Upper lobe of left lung (tissue), 6 donors: ENCODE data around the gene PPP1R9A. TPM values are rescaled to one million over a fixed set of nuclear protein-coding genes. Genes with fewer than 3 reads are reported as not detected.

Experiments
- ATAC-seq, 2 donors: fragments of 200-7000 bp; cut with Tn5 transposase; one replicate each; pipeline ENCODE4 v1.9.1; 2022; ENCODE audit warnings: mild to moderate bottlenecking in 2 of 2, moderate library complexity in 2 of 2; ENCODE audit not compliant: low FRiP score in 2 of 2
- DNase-seq, 2 donors: peaks; one replicate each; pipeline ENCODE4 v3.0.0-alpha.2; 2019 to 2020
- H3K27ac ChIP-seq, 4 donors: fragments of 200-600 bp; sonication (generic); one replicate each; pipeline ENCODE4 v1.5.1; 2016 to 2019
- H3K27me3 ChIP-seq, 4 donors: fragments of 200-600 bp; sonication (generic); one replicate each; pipeline ENCODE4 v1.5.1; 2017 to 2019
- H3K36me3 ChIP-seq, 4 donors: fragments of 200-600 bp; sonication (generic); one replicate each; pipeline ENCODE4 v1.5.1; 2016 to 2019
- H3K4me1 ChIP-seq, 4 donors: fragments of 200-600 bp; sonication (generic); one replicate each; pipeline ENCODE4 v1.5.1; 2018 to 2019
- H3K4me3 ChIP-seq, 4 donors: fragments of 200-600 bp; sonication (generic); one replicate each; pipeline ENCODE4 v1.5.1; 2017 to 2019; ENCODE audit warnings: mild to moderate bottlenecking in 2 of 4, moderate library complexity in 1 of 4
- H3K9me3 ChIP-seq, 4 donors: fragments of 200-600 bp; sonication (generic); one replicate each; pipeline ENCODE4 v1.5.1; 2018 to 2019
- CTCF ChIP-seq, 6 experiments: fragments of 450-650 bp in 4 of 6; fragments of 200-600 bp in 2 of 6; sonication (generic) in 2 of 6; IDR thresholded peaks; one replicate each; pipeline ENCODE4 v1.5.1; 2016 to 2019; ENCODE audit warnings: antibody characterized with exemption in 6 of 6
- EP300 ChIP-seq, 4 donors: sonication (generic); formaldehyde crosslinking; IDR thresholded peaks; one replicate each; pipeline ENCODE4 v1.5.1; 2017; ENCODE audit warnings: antibody characterized with exemption in 4 of 4, control low read depth in 2 of 4
- POLR2A ChIP-seq, 4 donors: fragments of 450-650 bp; IDR thresholded peaks; one replicate each; pipeline ENCODE4 v1.5.1; 2016 to 2017; ENCODE audit warnings: antibody characterized with exemption in 4 of 4, mild to moderate bottlenecking in 2 of 4
- POLR2AphosphoS5 ChIP-seq, 2 donors: sonication (generic); formaldehyde crosslinking; IDR thresholded peaks; one replicate each; pipeline ENCODE4 v1.5.1; 2017; ENCODE audit warnings: antibody characterized with exemption in 2 of 2
- WGBS, 2 donors: methylation state at CpG; one replicate each; pipeline ENCODE4 v1.1.5; 2017 to 2018; 5-methylcytosine and 5-hydroxymethylcytosine counted together
- total RNA-seq, 6 donors: library from RNA; depleted of rRNA in 4 of 6; stranded (reverse); fragments of >200 nt in 4 of 6; gene quantifications; one replicate each; pipeline versions ENCODE4 v1.1.0 to v1.2.1, GENCODE V29; 2016 to 2021
- donor health status: DM: no; HTN: no; CAD: no; lungs with moderate emphysema.
- donor health status: DM: no; HTN: yes; CAD: no; lungs with severe emphysema.

Gene PPP1R9A
- total RNA-seq, 6 donors from 2014 or later = 16.9 to 41.9 (median 26.2) TPM

- Histone ChIP-seq H3K4me1 (peaks cover 0 to 25% (median 4%) of the 10 kb centered on the region in 4 donors), H3K4me3 (no peak overlapping the region), H3K27me3 (no peaks in the 10 kb centered on the region), H3K9me3 (no peaks in the 10 kb centered on the region), H3K27ac (peak overlapping the region in 1 of 4 donors; percentile 16), H3K36me3 (no peaks in the 10 kb centered on the region)
- DNase-seq (no peak), ATAC-seq (peak in 1 of 2 donors; percentile 34)
- 55 to 56% methylated on average over 4 of the region's 4 CpGs for WGBS, 2 donors
- TF ChIP-seq POLR2A (IDR thresholded peaks at IDR 0.05) = no peak
- TF ChIP-seq CTCF (IDR thresholded peaks at IDR 0.05) = no peak
- TF ChIP-seq EP300 (IDR thresholded peaks at IDR 0.05) = no peak
- no peak for TF ChIP-seq POLR2AphosphoS5 (IDR thresholded peaks at IDR 0.05)
Observed at GRCh38 chr7:94971051-94971867, 63.9 kb downstream of the PPP1R9A start.

GRCh38 chr7:94972296-94972695 is 64.9 kb downstream of the PPP1R9A start:
- H3K27ac ChIP-seq = no peak overlapping the region
- H3K4me3 ChIP-seq = no peak overlapping the region
- 24 to 50% methylated on average over 2 of the region's 2 CpGs for WGBS, 2 donors
- H3K9me3 ChIP-seq = no peaks in the 10 kb centered on the region
- ATAC-seq = no peak
- no peaks in the 10 kb centered on the region for H3K27me3 ChIP-seq
- DNase-seq = no peak
- H3K36me3 ChIP-seq = no peaks in the 10 kb centered on the region
- H3K4me1 ChIP-seq = peaks cover 0 to 25% (median 4%) of the 10 kb centered on the region in 4 donors
- TF ChIP-seq CTCF (IDR thresholded peaks at IDR 0.05) (no peak), EP300 (IDR thresholded peaks at IDR 0.05) (no peak), POLR2AphosphoS5 (IDR thresholded peaks at IDR 0.05) (no peak), POLR2A (IDR thresholded peaks at IDR 0.05) (no peak)

GRCh38 chr7:94973844-94974243 is 66.5 kb downstream of the PPP1R9A start:
- peaks cover 0 to 25% (median 4%) of the 10 kb centered on the region in 4 donors for H3K4me1 ChIP-seq
- no peak for ATAC-seq
- H3K4me3 ChIP-seq = no peak overlapping the region
- TF ChIP-seq EP300 (IDR thresholded peaks at IDR 0.05) (no peak), POLR2A (IDR thresholded peaks at IDR 0.05) (no peak), POLR2AphosphoS5 (IDR thresholded peaks at IDR 0.05) (no peak), CTCF (IDR thresholded peaks at IDR 0.05) (no peak)
- no peaks in the 10 kb centered on the region for H3K9me3 ChIP-seq
- 77 to 92% methylated on average over 3 of the region's 3 CpGs for WGBS, 2 donors
- no peaks in the 10 kb centered on the region for H3K27me3 ChIP-seq
- H3K27ac ChIP-seq = no peak overlapping the region
- no peak for DNase-seq
- no peaks in the 10 kb centered on the region for H3K36me3 ChIP-seq

GRCh38 chr7:94974423-94974822 is 67.0 kb downstream of the PPP1R9A start:
- Histone ChIP-seq H3K4me3 (no peak overlapping the region), H3K27me3 (no peaks in the 10 kb centered on the region), H3K27ac (no peak overlapping the region), H3K9me3 (no peaks in the 10 kb centered on the region), H3K4me1 (peaks cover 0 to 25% (median 4%) of the 10 kb centered on the region in 4 donors), H3K36me3 (no peaks in the 10 kb centered on the region)
- no peak for TF ChIP-seq CTCF (IDR thresholded peaks at IDR 0.05)
- no peak for TF ChIP-seq POLR2AphosphoS5 (IDR thresholded peaks at IDR 0.05)
- TF ChIP-seq POLR2A (IDR thresholded peaks at IDR 0.05) = no peak
- no peak for TF ChIP-seq EP300 (IDR thresholded peaks at IDR 0.05)
- ATAC-seq = no peak
- DNase-seq = no peak
- WGBS, 2 donors = 71 to 79% methylated on average over 4 of the region's 4 CpGs

GRCh38 chr7:94975336-94975735 is 67.9 kb downstream of the PPP1R9A start:
- ATAC-seq (peak in 1 of 2 donors; percentile 23), DNase-seq (no peak)
- H3K27ac ChIP-seq = no peak overlapping the region
- H3K27me3 ChIP-seq = no peaks in the 10 kb centered on the region
- H3K9me3 ChIP-seq = no peaks in the 10 kb centered on the region
- H3K4me3 ChIP-seq = no peak overlapping the region
- TF ChIP-seq EP300 (IDR thresholded peaks at IDR 0.05) (no peak), POLR2AphosphoS5 (IDR thresholded peaks at IDR 0.05) (no peak), CTCF (IDR thresholded peaks at IDR 0.05) (no peak), POLR2A (IDR thresholded peaks at IDR 0.05) (no peak)
- H3K4me1 ChIP-seq = peaks cover 0 to 25% (median 4%) of the 10 kb centered on the region in 4 donors
- H3K36me3 ChIP-seq = no peaks in the 10 kb centered on the region
